Bronchial epithelial cell (primary cell): ENCODE results near the gene ETV3L. TPM values are rescaled to one million over a fixed set of nuclear protein-coding genes. Genes with fewer than 3 reads are reported as not detected.

ENCODE experiments used
- DNase-seq: peaks from one replicate; pipeline ENCODE4 v3.0.0-alpha.2; 2010; ENCODE audit warnings: low read depth
- FAIRE-seq: peaks from 2 replicates; lab custom pipeline; 2011; peaks lifted over from hg19 to GRCh38; lab: Jason Lieb, UNC
- H3K27me3 ChIP-seq: 2 replicates; pipeline ENCODE4 v1.5.1; 2011; ENCODE audit warnings: low read length; ENCODE audit not compliant: control insufficient read depth, insufficient read depth
- H3K36me3 ChIP-seq: 2 replicates; pipeline ENCODE4 v1.5.1; 2011; ENCODE audit warnings: low read length; ENCODE audit not compliant: control insufficient read depth, insufficient read depth
- H3K4me3 ChIP-seq: 2 replicates; pipeline ENCODE4 v1.5.1; 2011; ENCODE audit warnings: mild to moderate bottlenecking, low read depth, low read length, control low read depth
- CTCF ChIP-seq: IDR thresholded peaks from 2 replicates; pipeline ENCODE4 v1.5.1; 2011; ENCODE audit warnings: mild to moderate bottlenecking, moderate library complexity, low read length, control low read depth, inconsistent platforms; ENCODE audit not compliant: insufficient read depth, severe bottlenecking
- total RNA-seq: library from RNA; depleted of rRNA; stranded (reverse); fragments of >200 nt; gene quantifications from 2 replicates; pipeline ENCODE4 v1.2.1, GENCODE V29; 2014

ETV3L gene
- total RNA-seq, 1 donor from 2014 or later, result not detected

GRCh38 chr1:157087030-157087429, 12.6 kb downstream of the ETV3L start:
- DNase-seq, result no peak
- peaks cover 1% of the 10 kb centered on the region for H3K27me3 ChIP-seq
- H3K36me3 ChIP-seq, result no peaks in the 10 kb centered on the region
- no peak for TF ChIP-seq CTCF
- no peak overlapping the region for H3K4me3 ChIP-seq
- FAIRE-seq, result no peak

- no peak overlapping the region for H3K4me3 ChIP-seq
- peaks cover 1% of the 10 kb centered on the region for H3K27me3 ChIP-seq
- no peak for DNase-seq
- no peak for TF ChIP-seq CTCF
- no peak for FAIRE-seq
- no peaks in the 10 kb centered on the region for H3K36me3 ChIP-seq
These were observed 13.3 kb downstream of the ETV3L start for GRCh38 chr1:157086299-157086698.

GRCh38 chr1:157085421-157085820, 14.2 kb downstream of the ETV3L start:
- DNase-seq (no peak), FAIRE-seq (no peak)
- TF ChIP-seq CTCF, result no peak
- no peaks in the 10 kb centered on the region for H3K36me3 ChIP-seq
- no peaks in the 10 kb centered on the region for H3K27me3 ChIP-seq
- H3K4me3 ChIP-seq, result no peak overlapping the region

GRCh38 chr1:157084720-157085119, 14.9 kb downstream of the ETV3L start:
- TF ChIP-seq CTCF, result no peak
- FAIRE-seq, result no peak
- H3K36me3 ChIP-seq, result no peaks in the 10 kb centered on the region
- H3K27me3 ChIP-seq, result no peaks in the 10 kb centered on the region
- H3K4me3 ChIP-seq, result no peak overlapping the region
- DNase-seq, result no peak

GRCh38 chr1:157081707-157082106, 17.9 kb downstream of the ETV3L start:
- no peak overlapping the region for H3K4me3 ChIP-seq
- TF ChIP-seq CTCF, result no peak

GRCh38 chr1:157080714-157081113, 18.9 kb downstream of the ETV3L start:
- no peak for FAIRE-seq
- H3K4me3 ChIP-seq, result no peak overlapping the region

More at GRCh38 chr1:157081707-157082106, 17.9 kb downstream of the ETV3L start:
- FAIRE-seq, result no peak
- Histone ChIP-seq H3K27me3 (no peaks in the 10 kb centered on the region), H3K36me3 (no peaks in the 10 kb centered on the region)
- DNase-seq, result no peak

More at GRCh38 chr1:157080714-157081113, 18.9 kb downstream of the ETV3L start:
- no peak for DNase-seq
- Histone ChIP-seq H3K36me3 (no peaks in the 10 kb centered on the region), H3K27me3 (no peaks in the 10 kb centered on the region)
- TF ChIP-seq CTCF, result no peak
